Endothelial cell of umbilical vein (primary cell): ENCODE data around the gene SCPEP1. TPM values are rescaled to one million over a fixed set of nuclear protein-coding genes. Genes with fewer than 3 reads are reported as not detected.

Experiments used
- BruUV-seq: library from RNA; stranded (reverse); fragments of 400-500 nt; replicated peaks from 2 replicates; lab custom pipeline; 2021; lab: Mats Ljungman, UMichigan
- CTCF ChIA-PET: fragments of 300-600, 350-600 bp; sonication (Branson Sonifier 250); formaldehyde crosslinking; loops from one replicate; lab custom pipeline; 2021; ENCODE audit warnings: antibody characterized with exemption, inconsistent platforms; lab: Charles Lee
- POLR2A ChIA-PET: fragments of 300-600, 350-600 bp; sonication (Branson Sonifier 250); formaldehyde crosslinking; loops from one replicate; lab custom pipeline; 2021; ENCODE audit warnings: antibody characterized with exemption, inconsistent platforms; lab: Charles Lee
- DNase-seq: peaks from one replicate; pipeline ENCODE4 v3.0.0-alpha.2; 2011; ENCODE audit warnings: low read depth, low spot score
- FAIRE-seq: peaks from 2 replicates; lab custom pipeline; 2011; peaks lifted over from hg19 to GRCh38; lab: Jason Lieb, UNC
- H2AFZ ChIP-seq: 2 replicates; pipeline ENCODE4 v1.6.0; 2012; ENCODE audit warnings: low read depth, low read length, control low read depth, inconsistent platforms
- H3K27ac ChIP-seq: 2 replicates; pipeline ENCODE4 v1.5.1; 2011; ENCODE audit warnings: low read depth, mild to moderate bottlenecking, control low read depth, low read length, moderate library complexity; ENCODE audit not compliant: insufficient read depth
- H3K27me3 ChIP-seq, 2 experiments: 2 replicates each; pipeline versions ENCODE4 v1.6.0 to v1.6.1; 2011; ENCODE audit warnings: low read length in 2 of 2, mixed read lengths in 1 of 2; ENCODE audit not compliant: control insufficient read depth in 2 of 2, insufficient read depth in 2 of 2
- H3K36me3 ChIP-seq, 2 experiments: 2 replicates in 1 of 2; 3 replicates in 1 of 2; pipeline ENCODE4 v1.5.1; 2011; ENCODE audit warnings: low read length in 2 of 2, mild to moderate bottlenecking in 1 of 2, moderate library complexity in 1 of 2; ENCODE audit not compliant: control insufficient read depth in 2 of 2, insufficient read depth in 2 of 2; ENCODE audit errors: extremely low read depth in 1 of 2
- H3K4me1 ChIP-seq: 3 replicates; pipeline ENCODE4 v1.5.1; 2011; ENCODE audit warnings: mild to moderate bottlenecking, low read length; ENCODE audit not compliant: control insufficient read depth, insufficient read depth; ENCODE audit errors: extremely low read depth
- H3K4me2 ChIP-seq: 2 replicates; pipeline ENCODE4 v1.6.1; 2011; ENCODE audit warnings: low read length, control low read depth, mixed read lengths; ENCODE audit not compliant: insufficient read depth
- H3K4me3 ChIP-seq, 3 experiments: fragments of 200-600 bp in 1 of 3; sonication (generic), shearing (Covaris generic) in 1 of 3; replicated peaks in 1 of 3; 2 replicates each; pipeline ENCODE4 v1.5.1; 2011 to 2016; ENCODE audit warnings: control low read depth in 3 of 3, low read length in 3 of 3, mild to moderate bottlenecking in 2 of 3, inconsistent platforms in 1 of 3, low read depth in 1 of 3, moderate library complexity in 1 of 3; ENCODE audit not compliant: insufficient read depth in 1 of 3
- H3K79me2 ChIP-seq: 2 replicates; pipeline ENCODE4 v1.6.0; 2012; ENCODE audit warnings: low read length, inconsistent platforms; ENCODE audit not compliant: control insufficient read depth, insufficient read depth
- H3K9ac ChIP-seq: replicated peaks from 2 replicates; pipeline ENCODE3; 2011; ENCODE audit warnings: low read length, control low read depth; ENCODE audit not compliant: insufficient read depth; ENCODE audit errors: extremely low read depth
- H3K9me1 ChIP-seq: replicated peaks from 3 replicates; pipeline ENCODE4 v1.6.0; 2011; ENCODE audit warnings: mild to moderate bottlenecking, low read length; ENCODE audit not compliant: control insufficient read depth, insufficient read depth; ENCODE audit errors: extremely low read depth
- H3K9me3 ChIP-seq: replicated peaks from 2 replicates; pipeline ENCODE4 v1.5.1; 2012; ENCODE audit warnings: low read length, inconsistent platforms; ENCODE audit not compliant: control insufficient read depth, insufficient read depth
- H4K20me1 ChIP-seq: replicated peaks from 2 replicates; pipeline ENCODE3; 2011; ENCODE audit warnings: mild to moderate bottlenecking, low read length; ENCODE audit not compliant: control insufficient read depth, insufficient read depth; ENCODE audit errors: extremely low read depth
- EZH2 ChIP-seq: IDR thresholded peaks from 2 replicates; pipeline ENCODE4 v1.6.1; 2012; ENCODE audit warnings: borderline replicate concordance, low read depth, mild to moderate bottlenecking, moderate library complexity, low read length, inconsistent platforms; ENCODE audit not compliant: severe bottlenecking
- FOS ChIP-seq: IDR thresholded peaks from 2 replicates; pipeline ENCODE4 v1.6.1; 2011; ENCODE audit warnings: mild to moderate bottlenecking, low read length, moderate library complexity, borderline replicate concordance; ENCODE audit not compliant: insufficient read depth
- GATA2 ChIP-seq: IDR thresholded peaks from 2 replicates; pipeline ENCODE4 v1.7.0; 2011; ENCODE audit warnings: low read depth, mild to moderate bottlenecking, moderate library complexity, mixed read lengths, low read length; ENCODE audit not compliant: insufficient read length, insufficient read depth
- JUN ChIP-seq: IDR thresholded peaks from 2 replicates; pipeline ENCODE4 v1.6.1; 2011; ENCODE audit warnings: borderline replicate concordance, low read depth; ENCODE audit not compliant: insufficient read length, insufficient read depth
- MYC ChIP-seq: IDR thresholded peaks from one replicate; pipeline ENCODE4 v1.6.1; 2011; ENCODE audit warnings: mild to moderate bottlenecking, low read depth, low read length
- POLR2A ChIP-seq: IDR thresholded peaks from 2 replicates; pipeline ENCODE4 v1.6.1; 2012; ENCODE audit warnings: low read depth, mild to moderate bottlenecking, control low read depth, low read length
- POLR2AphosphoS5 ChIP-seq: IDR thresholded peaks from 2 replicates; pipeline ENCODE4 v1.6.1; 2012; ENCODE audit warnings: low read depth, mild to moderate bottlenecking, control low read depth, low read length, moderate library complexity; ENCODE audit not compliant: insufficient read depth
- dilution Hi-C: fragments of 300-500 bp; cut with MboI; formaldehyde crosslinking; loops from one replicate; pipeline ENCODE4 v1.15.0; 2019; ENCODE audit warnings: low sequenced_read_pairs; ENCODE audit not compliant: extremely low pct_ligation_motif_present
- intact Hi-C: fragments of 100-400 bp; cut with micrococcal nuclease; formaldehyde crosslinking; loops from one replicate; pipeline ENCODE4 v1.10.0; 2022
- polyA plus RNA-seq, 4 experiments: library from polyadenylated mRNA; depleted of rRNA in 3 of 4; stranded (reverse) in 3 of 4; unstranded in 1 of 4; fragments of >200 nt; gene quantifications; 2 replicates each; pipeline versions ENCODE4 v1.2.1 to v1.2.3, GENCODE V29; 2011 to 2012; ENCODE audit warnings: missing spikeins in 1 of 4
- total RNA-seq: library from RNA; stranded (reverse); gene quantifications from 2 replicates; pipeline ENCODE4 v1.2.3, GENCODE V29; 2021
- TF ChIP-seq, protein P1 (sequence below), 2 donors: IDR thresholded peaks; 1 replicate in 1 of 2; 2 replicates in 1 of 2; pipeline ENCODE4 v1.5.1; 2011; ENCODE audit warnings: low read length in 2 of 2, mild to moderate bottlenecking in 2 of 2, moderate library complexity in 2 of 2, control low read depth in 1 of 2, inconsistent platforms in 1 of 2, low read depth in 1 of 2; ENCODE audit not compliant: insufficient read depth in 1 of 2; ENCODE audit errors: extremely low read depth in 1 of 2
- TF ChIP-seq, protein P2 (sequence below): IDR thresholded peaks from 2 replicates; pipeline ENCODE4 v1.6.1; 2011; ENCODE audit not compliant: insufficient read depth, insufficient read length

The SCPEP1 gene
- total and polyA plus RNA-seq, 2 donors (not counting 3 experiments of a cell fraction or from before 2014, with no cell fraction given), result 38.6 to 43.6 TPM

DNA sequence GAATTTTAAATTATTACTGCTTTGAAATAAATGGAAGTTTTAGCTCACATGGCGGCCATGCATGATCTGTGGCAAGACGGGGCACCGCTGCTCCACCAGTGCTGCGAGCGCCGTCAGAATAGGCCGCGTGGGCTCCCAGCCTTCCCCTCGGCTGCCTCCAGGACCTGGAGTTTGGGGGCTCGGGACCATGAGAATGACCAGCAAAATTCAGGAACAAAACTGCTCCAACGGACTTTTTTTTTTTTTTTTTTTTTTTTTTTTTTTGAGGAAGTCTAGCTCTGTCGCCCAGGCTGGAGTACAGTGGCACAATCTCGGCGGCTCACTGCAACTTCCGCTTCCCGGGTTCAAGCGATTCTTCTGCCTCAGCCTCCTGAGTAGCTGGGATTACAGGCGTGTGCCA is 68.8 kb downstream of the SCPEP1 start:
- TF ChIP-seq EZH2 (no peak), FOS (no peak), GATA2 (no peak), POLR2A (no peak), MYC (no peak), JUN (no peak), POLR2AphosphoS5 (no peak)
- TF ChIP-seq, protein P1, sequence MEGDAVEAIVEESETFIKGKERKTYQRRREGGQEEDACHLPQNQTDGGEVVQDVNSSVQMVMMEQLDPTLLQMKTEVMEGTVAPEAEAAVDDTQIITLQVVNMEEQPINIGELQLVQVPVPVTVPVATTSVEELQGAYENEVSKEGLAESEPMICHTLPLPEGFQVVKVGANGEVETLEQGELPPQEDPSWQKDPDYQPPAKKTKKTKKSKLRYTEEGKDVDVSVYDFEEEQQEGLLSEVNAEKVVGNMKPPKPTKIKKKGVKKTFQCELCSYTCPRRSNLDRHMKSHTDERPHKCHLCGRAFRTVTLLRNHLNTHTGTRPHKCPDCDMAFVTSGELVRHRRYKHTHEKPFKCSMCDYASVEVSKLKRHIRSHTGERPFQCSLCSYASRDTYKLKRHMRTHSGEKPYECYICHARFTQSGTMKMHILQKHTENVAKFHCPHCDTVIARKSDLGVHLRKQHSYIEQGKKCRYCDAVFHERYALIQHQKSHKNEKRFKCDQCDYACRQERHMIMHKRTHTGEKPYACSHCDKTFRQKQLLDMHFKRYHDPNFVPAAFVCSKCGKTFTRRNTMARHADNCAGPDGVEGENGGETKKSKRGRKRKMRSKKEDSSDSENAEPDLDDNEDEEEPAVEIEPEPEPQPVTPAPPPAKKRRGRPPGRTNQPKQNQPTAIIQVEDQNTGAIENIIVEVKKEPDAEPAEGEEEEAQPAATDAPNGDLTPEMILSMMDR (IDR thresholded peaks at IDR 0.05; ENCODE audit: extremely low read depth in 1 of 2, insufficient read depth in 1 of 2, low read depth in 1 of 2, low read length in 2 of 2), result no peak
- TF ChIP-seq, protein P2, sequence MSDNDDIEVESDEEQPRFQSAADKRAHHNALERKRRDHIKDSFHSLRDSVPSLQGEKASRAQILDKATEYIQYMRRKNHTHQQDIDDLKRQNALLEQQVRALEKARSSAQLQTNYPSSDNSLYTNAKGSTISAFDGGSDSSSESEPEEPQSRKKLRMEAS, result no peak
- dilution Hi-C loops (no loop called here), intact Hi-C loops (no loop called here)
- Histone ChIP-seq H3K27ac (no peak overlapping the region), H3K79me2 (no peaks in the 10 kb centered on the region), H2AFZ (no peak overlapping the region), H4K20me1 (no peaks in the 10 kb centered on the region), H3K9me3 (no peaks in the 10 kb centered on the region), H3K4me3 (no peak overlapping the region), H3K9me1 (no peaks in the 10 kb centered on the region), H3K4me2 (no peak overlapping the region), H3K4me1 (peaks cover 5% of the 10 kb centered on the region), H3K27me3 (peaks cover 29 to 32% of the 10 kb centered on the region in 2 experiments), H3K36me3 (no peaks in the 10 kb centered on the region), H3K9ac (no peak overlapping the region)
- CTCF ChIA-PET, result interaction anchor here (0.8 to 1.8 kb wide), 2 partner anchors 10 to 11 kb away, joined by 3 to 6 read pairs; no protein-coding TSS in a partner anchor
- DNase-seq (no peak), FAIRE-seq (no peak)
- POLR2A ChIA-PET, result no interaction called here
- BruUV-seq, result no TSS peak
